HL-60 (cell line): ENCODE data around the gene CACNG8.

Source experiments
- POLR2AphosphoS5 ChIP-seq: IDR thresholded peaks from 2 replicates; pipeline ENCODE4 v1.6.1; 2012; ENCODE audit warnings: low read depth
- TF ChIP-seq, protein P1 (sequence below): IDR thresholded peaks from one replicate; pipeline ENCODE4 v1.5.1; 2011; ENCODE audit warnings: low read length, control low read depth, inconsistent platforms; ENCODE audit not compliant: insufficient read depth

GRCh38 chr19:54021932-54022331 lies 59.2 kb downstream of the CACNG8 start:
- TF ChIP-seq, protein P1, sequence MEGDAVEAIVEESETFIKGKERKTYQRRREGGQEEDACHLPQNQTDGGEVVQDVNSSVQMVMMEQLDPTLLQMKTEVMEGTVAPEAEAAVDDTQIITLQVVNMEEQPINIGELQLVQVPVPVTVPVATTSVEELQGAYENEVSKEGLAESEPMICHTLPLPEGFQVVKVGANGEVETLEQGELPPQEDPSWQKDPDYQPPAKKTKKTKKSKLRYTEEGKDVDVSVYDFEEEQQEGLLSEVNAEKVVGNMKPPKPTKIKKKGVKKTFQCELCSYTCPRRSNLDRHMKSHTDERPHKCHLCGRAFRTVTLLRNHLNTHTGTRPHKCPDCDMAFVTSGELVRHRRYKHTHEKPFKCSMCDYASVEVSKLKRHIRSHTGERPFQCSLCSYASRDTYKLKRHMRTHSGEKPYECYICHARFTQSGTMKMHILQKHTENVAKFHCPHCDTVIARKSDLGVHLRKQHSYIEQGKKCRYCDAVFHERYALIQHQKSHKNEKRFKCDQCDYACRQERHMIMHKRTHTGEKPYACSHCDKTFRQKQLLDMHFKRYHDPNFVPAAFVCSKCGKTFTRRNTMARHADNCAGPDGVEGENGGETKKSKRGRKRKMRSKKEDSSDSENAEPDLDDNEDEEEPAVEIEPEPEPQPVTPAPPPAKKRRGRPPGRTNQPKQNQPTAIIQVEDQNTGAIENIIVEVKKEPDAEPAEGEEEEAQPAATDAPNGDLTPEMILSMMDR: no peak
- TF ChIP-seq POLR2AphosphoS5: no peak
